Measurements from ENCODE around the gene RNASEH2B. TPM values are rescaled to one million over a fixed set of nuclear protein-coding genes. Genes with fewer than 3 reads are reported as not detected.

RNASEH2B gene
- total and polyA plus RNA-seq, 2 of the 8 experiments (the other 6 are each of a cell fraction or from before 2014, with no cell fraction given), result 19.3 to 43.9 TPM

DNA sequence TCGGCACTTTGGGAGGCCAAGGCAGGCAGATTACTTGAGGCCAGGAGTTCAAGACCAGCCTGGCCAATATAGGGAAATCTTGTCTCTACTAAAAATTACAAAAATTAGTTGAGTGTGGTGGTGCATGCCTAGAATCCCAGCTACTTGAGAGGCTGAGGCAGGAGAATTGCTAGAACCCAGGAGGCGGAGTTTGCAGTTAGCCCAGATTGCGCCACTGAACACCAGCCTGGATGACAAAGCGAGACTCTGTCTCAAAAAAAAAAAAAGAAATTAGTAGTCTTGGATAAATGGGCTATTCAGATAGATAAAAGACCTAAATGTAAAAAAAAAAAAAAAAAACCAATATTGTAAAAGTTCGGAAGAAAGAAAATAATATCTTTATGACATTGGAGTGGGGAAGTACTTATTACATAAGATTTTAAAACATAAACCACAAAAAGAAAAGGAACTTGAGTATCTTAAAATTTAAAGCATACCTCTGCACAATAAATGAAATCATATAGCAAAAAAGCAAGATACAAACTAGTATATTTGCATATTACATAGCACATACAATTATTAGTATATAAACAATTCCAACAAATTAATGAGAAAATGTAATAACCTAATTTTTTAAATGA is 26.7 kb upstream of the RNASEH2B start:
- no peaks in the 10 kb centered on the region for H3K9me3 ChIP-seq (ENCODE audit: insufficient read depth in 2 of 2, low read depth in 1 of 2, low read length in 1 of 2)
- POLR2A ChIA-PET (ENCODE audit: partially characterized antibody), result no interaction called here

More for the DNA sequence above, 26.7 kb upstream of the RNASEH2B start:
- no peak overlapping the region for H2AK5ac ChIP-seq (ENCODE audit: low read depth, low read length)
- no peak overlapping the region for H3K4ac ChIP-seq (replicated peaks; ENCODE audit: insufficient read length, low read depth, low read length)
- no peak overlapping the region for H3K27ac ChIP-seq (ENCODE audit: low read depth, low read length)
- no peak overlapping the region for H2BK20ac ChIP-seq (ENCODE audit: low read length)
- H4K20me1 ChIP-seq (replicated peaks in 1 of 2; ENCODE audit: control insufficient read depth in 1 of 2, insufficient read depth in 2 of 2, low read length in 2 of 2), result no peaks in the 10 kb centered on the region
- CTCF ChIA-PET (ENCODE audit: partially characterized antibody), result interaction anchor here (0.5 to 0.7 kb wide), 2 partner anchors 91 to 186 kb away, joined by 3 read pairs; no protein-coding TSS in a partner anchor
- H2BK5ac ChIP-seq (ENCODE audit: low read depth, low read length), result no peak overlapping the region
- H4K5ac ChIP-seq (ENCODE audit: insufficient read length, low read depth, low read length), result no peak overlapping the region
- H3K4me1 ChIP-seq (replicated peaks in 1 of 4; ENCODE audit: control insufficient read depth in 3 of 4, insufficient read depth in 4 of 4, low read length in 3 of 4), result no peaks in the 10 kb centered on the region
- no peak overlapping the region for H3K4me2 ChIP-seq (ENCODE audit: insufficient read depth in 1 of 2, low read depth in 2 of 2, low read length in 2 of 2)
- H2BK12ac ChIP-seq (ENCODE audit: low read depth, low read length), result no peak overlapping the region
- 92% methylated on average over 5 of the region's 5 CpGs; no CpG with 5 or more reads in 1 of the 2 experiments for WGBS, 2 experiments (ENCODE audit: extremely low coverage in 1 of 2, insufficient coverage in 1 of 2, insufficient read length in 1 of 2, insufficient replicate concordance in 2 of 2, low coverage in 1 of 2, low lambda C conversion rate in 2 of 2, missing lambda C conversion rate in 1 of 2)
- H3K18ac ChIP-seq (ENCODE audit: extremely low read depth, low read length), result no peak overlapping the region
- H3K4me3 ChIP-seq (ENCODE audit: extremely low read depth in 1 of 4, insufficient read depth in 2 of 4, low read depth in 3 of 4, low read length in 4 of 4), result no peak overlapping the region
- H2BK15ac ChIP-seq (ENCODE audit: low read length), result no peak overlapping the region
- TF ChIP-seq USF2 (IDR thresholded peaks at IDR 0.05; ENCODE audit: low read length), result no peak
- TF ChIP-seq, protein P1, sequence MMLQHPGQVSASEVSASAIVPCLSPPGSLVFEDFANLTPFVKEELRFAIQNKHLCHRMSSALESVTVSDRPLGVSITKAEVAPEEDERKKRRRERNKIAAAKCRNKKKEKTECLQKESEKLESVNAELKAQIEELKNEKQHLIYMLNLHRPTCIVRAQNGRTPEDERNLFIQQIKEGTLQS (IDR thresholded peaks at IDR 0.05; ENCODE audit: insufficient read depth, low read depth, low read length), result no peak
- no peak for TF ChIP-seq SP1 (IDR thresholded peaks at IDR 0.05; ENCODE audit: low read depth, low read length)
- TF ChIP-seq EGR1 (IDR thresholded peaks at IDR 0.05; ENCODE audit: borderline replicate concordance, low read depth, low read length), result no peak
- TF ChIP-seq NRF1 (IDR thresholded peaks at IDR 0.05; ENCODE audit: low read depth, low read length), result no peak
- TF ChIP-seq ASH2L (IDR thresholded peaks at IDR 0.05; ENCODE audit: low read length), result no peak
- TF ChIP-seq SRF (IDR thresholded peaks at IDR 0.05; ENCODE audit: low read depth, low read length), result no peak
- no peak for TF ChIP-seq RNF2 (IDR thresholded peaks at IDR 0.05; ENCODE audit: borderline replicate concordance, low read depth, low read length, missing control alignments, poor library complexity, severe bottlenecking)
- no peaks in the 10 kb centered on the region for H3K79me1 ChIP-seq (ENCODE audit: low read depth, low read length)
- H2AFZ ChIP-seq (ENCODE audit: low read length), result no peak overlapping the region
- no peak overlapping the region for H3K56ac ChIP-seq (replicated peaks; ENCODE audit: insufficient read length, low read depth, low read length)
- H2BK120ac ChIP-seq (replicated peaks; ENCODE audit: low read depth, low read length), result no peak overlapping the region
- H3K14ac ChIP-seq (ENCODE audit: insufficient read length), result no peak overlapping the region
- H3K27me3 ChIP-seq (replicated peaks in 1 of 4; ENCODE audit: control insufficient read depth in 3 of 4, extremely low read depth in 1 of 4, insufficient read depth in 3 of 4, low read length in 3 of 4), result no peaks in the 10 kb centered on the region
- H3K9ac ChIP-seq (replicated peaks in 1 of 4; ENCODE audit: extremely low read depth in 1 of 4, low read depth in 3 of 4, low read length in 3 of 4), result no peak overlapping the region
- DNase-seq (ENCODE audit: low read depth in 1 of 2, low spot score in 2 of 2) (no peak), FAIRE-seq (no peak)
- no peak overlapping the region for H3K23ac ChIP-seq (ENCODE audit: insufficient read length)
- H3K23me2 ChIP-seq (ENCODE audit: low read depth, low read length), result no peaks in the 10 kb centered on the region
- H4K8ac ChIP-seq (ENCODE audit: extremely low read depth, insufficient read depth, low read length), result no peak overlapping the region
- no peak overlapping the region for H4K91ac ChIP-seq (replicated peaks; ENCODE audit: insufficient read length, low read length)
- no peaks in the 10 kb centered on the region for H3K36me3 ChIP-seq (ENCODE audit: control insufficient read depth in 2 of 4, insufficient read depth in 4 of 4, low read length in 3 of 4)
- H3K79me2 ChIP-seq (ENCODE audit: control insufficient read depth in 1 of 2, insufficient read depth in 2 of 2, low read length in 2 of 2), result no peaks in the 10 kb centered on the region

Data from H1 (cell line).